Measurements from ENCODE around the gene CHRNA9.
"Not testable (repeated sequence)": the region's sequence is repeated elsewhere in the genome, so short reads cannot be mapped to it uniquely, and the experiment has no call there.

Gene CHRNA9

GRCh38 chr4:40380647-40381046 lies 45.5 kb downstream of the CHRNA9 start:
- no peak for DNase-seq (ENCODE audit: low spot score)

GRCh38 chr4:40388239-40388638 lies 53.1 kb downstream of the CHRNA9 start:
- no peak for DNase-seq (ENCODE audit: low spot score)

GRCh38 chr4:40389986-40390385 lies 54.9 kb downstream of the CHRNA9 start:
- no peak for DNase-seq (ENCODE audit: low spot score)

- not testable (repeated sequence) for DNase-seq (ENCODE audit: low spot score)
Measured at GRCh38 chr4:40392241-40392640, 57.1 kb downstream of the CHRNA9 start.

- DNase-seq (ENCODE audit: low spot score): no peak
Measured at GRCh38 chr4:40394236-40394635, 59.1 kb downstream of the CHRNA9 start.

GRCh38 chr4:40395166-40395900 lies 60.2 kb downstream of the CHRNA9 start:
- no peak for DNase-seq (ENCODE audit: low spot score)

GRCh38 chr4:40395908-40396793 lies 61.0 kb downstream of the CHRNA9 start:
- no peak for DNase-seq (ENCODE audit: low spot score)

GRCh38 chr4:40399578-40399977 lies 64.4 kb downstream of the CHRNA9 start:
- no peak for DNase-seq (ENCODE audit: low spot score)

- DNase-seq (ENCODE audit: low spot score): no peak
Measured at GRCh38 chr4:40401096-40401495, 66.0 kb downstream of the CHRNA9 start.

- DNase-seq (ENCODE audit: low spot score): no peak
Measured at GRCh38 chr4:40401631-40402030, 66.5 kb downstream of the CHRNA9 start.

- no peak for DNase-seq (ENCODE audit: low spot score)
Measured at GRCh38 chr4:40402556-40402955, 67.4 kb downstream of the CHRNA9 start.

GRCh38 chr4:40403081-40403480 lies 67.9 kb downstream of the CHRNA9 start:
- no peak for DNase-seq (ENCODE audit: low spot score)

Measured in SW480 (cell line).